Neural crest cell (in vitro differentiated cells): ENCODE results near the gene ZNF565. TPM values are rescaled to one million over a fixed set of nuclear protein-coding genes. Genes with fewer than 3 reads are reported as not detected.
A peak's percentile ranks its signal among the peaks of the same experiment; 100 is the strongest.

Source experiments
- DNase-seq: peaks from one replicate; pipeline ENCODE4 v3.0.0; 2021; ENCODE audit warnings: low read depth, mixed read lengths, low spot score
- H3K27ac Mint-ChIP-seq: one replicate; pipeline ENCODE4 v1.8.0; 2021; ENCODE audit warnings: mild to moderate bottlenecking, mixed read lengths; ENCODE audit not compliant: unreplicated experiment
- H3K27me3 Mint-ChIP-seq: 2 replicates; pipeline ENCODE4 v1.8.0; 2021; ENCODE audit warnings: low read depth, mild to moderate bottlenecking, mixed read lengths
- H3K36me3 Mint-ChIP-seq: 2 replicates; pipeline ENCODE4 v1.8.0; 2021; ENCODE audit warnings: low read depth, mild to moderate bottlenecking, mixed read lengths
- H3K4me1 Mint-ChIP-seq: 2 replicates; pipeline ENCODE4 v1.8.0; 2021; ENCODE audit warnings: mixed read lengths
- H3K4me3 Mint-ChIP-seq: one replicate; pipeline ENCODE4 v1.8.0; 2021; ENCODE audit warnings: mild to moderate bottlenecking, mixed read lengths
- H3K9me3 Mint-ChIP-seq: 2 replicates; pipeline ENCODE4 v1.8.0; 2021; ENCODE audit warnings: mixed read lengths
- CTCF ChIP-seq: fragments of 200-600 bp; sonication (generic); conservative IDR thresholded peaks from 2 replicates; pipeline ENCODE4 v1.5.0; 2021; ENCODE audit warnings: antibody characterized with exemption, mild to moderate bottlenecking
- total RNA-seq: library from RNA; stranded (reverse); gene quantifications from 2 replicates; pipeline ENCODE4 v1.2.1, GENCODE V29; 2021

ZNF565 gene
- total RNA-seq, 1 donor from 2014 or later: 5.6 TPM

GRCh38 chr19:36144624-36145023 is 69.8 kb downstream of the ZNF565 start:
- Mint-ChIP-seq H3K9me3 (peaks cover 4% of the 10 kb centered on the region), H3K36me3 (peaks cover 24% of the 10 kb centered on the region), H3K27ac (no peak overlapping the region), H3K27me3 (no peaks in the 10 kb centered on the region), H3K4me3 (no peak overlapping the region), H3K4me1 (peaks cover 9% of the 10 kb centered on the region)
- TF ChIP-seq CTCF: no peak
- no peak for DNase-seq

DNA sequence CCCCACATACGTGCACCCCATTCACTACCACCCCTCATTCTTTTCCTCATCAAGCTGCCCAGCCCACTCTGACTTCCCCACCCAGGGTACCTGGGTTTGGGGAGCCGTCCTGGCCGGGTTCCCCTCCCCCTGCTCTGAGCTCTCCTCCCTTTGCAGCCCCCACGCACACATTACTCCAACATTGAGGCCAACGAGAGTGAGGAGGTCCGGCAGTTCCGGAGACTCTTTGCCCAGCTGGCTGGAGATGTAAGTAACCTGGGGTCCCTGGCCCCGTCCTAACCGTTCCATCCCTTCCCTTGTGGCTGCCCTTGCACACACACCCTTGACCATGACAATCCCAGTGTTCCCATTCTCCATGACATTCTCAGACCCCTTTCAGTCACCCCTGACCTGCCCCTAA is 72.0 kb downstream of the ZNF565 start:
- Mint-ChIP-seq H3K4me1 (peaks cover 9% of the 10 kb centered on the region), H3K27ac (no peak overlapping the region), H3K36me3 (peaks cover 24% of the 10 kb centered on the region), H3K4me3 (peak overlapping the region; percentile 77), H3K9me3 (peaks cover 4% of the 10 kb centered on the region), H3K27me3 (no peaks in the 10 kb centered on the region)
- TF ChIP-seq CTCF: no peak
- no peak for DNase-seq

DNA sequence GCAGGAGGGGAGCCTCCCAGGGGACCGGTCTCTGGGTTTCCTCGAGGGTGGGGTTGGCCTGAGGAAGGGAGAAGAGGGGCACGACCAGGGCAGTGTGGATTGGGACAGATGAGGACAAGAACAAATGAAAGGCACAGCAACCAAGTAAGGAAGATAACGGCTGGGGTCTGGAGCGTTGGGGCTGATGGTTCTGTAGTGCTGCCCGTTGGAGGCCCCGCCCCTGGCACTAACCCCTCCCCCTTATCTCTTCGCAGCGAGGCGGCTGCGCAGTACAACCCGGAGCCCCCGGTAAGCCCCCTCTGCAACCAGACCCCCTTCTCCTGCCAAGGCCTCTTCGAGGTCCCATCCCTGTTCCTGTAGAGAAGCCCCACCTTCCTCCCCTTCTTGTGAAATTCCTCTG is 72.4 kb downstream of the ZNF565 start:
- Mint-ChIP-seq H3K4me3 (peak overlapping the region; percentile 98), H3K27me3 (no peaks in the 10 kb centered on the region), H3K27ac (no peak overlapping the region), H3K4me1 (peaks cover 9% of the 10 kb centered on the region), H3K36me3 (peaks cover 21% of the 10 kb centered on the region), H3K9me3 (peaks cover 4% of the 10 kb centered on the region)
- TF ChIP-seq CTCF: no peak
- DNase-seq: no peak

DNA sequence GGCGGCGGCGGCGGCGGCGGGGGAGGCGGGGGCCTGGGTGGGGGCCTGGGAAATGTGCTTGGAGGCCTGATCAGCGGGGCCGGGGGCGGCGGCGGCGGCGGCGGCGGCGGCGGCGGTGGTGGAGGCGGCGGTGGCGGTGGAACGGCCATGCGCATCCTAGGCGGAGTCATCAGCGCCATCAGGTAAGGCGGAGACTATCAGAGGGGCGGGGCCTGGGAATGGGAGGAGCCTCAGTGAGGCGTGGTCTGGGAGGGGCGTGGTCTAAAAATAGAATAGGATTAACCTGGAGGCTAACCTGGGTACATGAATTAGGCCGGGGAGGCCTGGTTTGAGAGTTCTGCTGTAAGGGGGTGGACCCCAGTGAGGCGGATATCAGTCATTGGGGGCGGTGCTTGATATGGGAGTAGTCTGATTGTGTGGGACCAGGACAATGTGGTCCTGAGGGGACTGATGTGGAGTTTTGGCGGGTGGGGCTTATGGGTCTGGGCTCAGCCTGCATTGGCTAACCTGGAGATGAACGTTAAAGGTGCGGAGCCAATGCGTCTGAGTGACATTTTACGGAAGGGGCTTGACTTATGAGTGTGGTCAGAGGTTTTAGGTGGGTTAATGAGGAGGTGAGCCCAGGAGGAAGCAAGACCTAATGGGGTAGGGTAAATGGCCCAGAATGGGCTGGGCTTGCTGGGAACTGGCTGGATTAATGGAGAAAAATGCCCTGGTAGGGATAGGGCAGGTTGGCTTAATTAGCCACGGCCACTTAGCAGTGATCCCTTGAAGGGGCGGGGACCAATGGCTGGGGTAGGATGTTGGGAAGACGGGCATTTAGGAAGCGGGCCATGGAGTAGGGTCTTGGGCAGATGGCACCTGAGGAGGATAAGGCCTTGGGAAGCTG is 73.2 kb downstream of the ZNF565 start:
- peak overlapping the region; percentile 96 for H3K27ac Mint-ChIP-seq
- peaks cover 4% of the 10 kb centered on the region for H3K9me3 Mint-ChIP-seq
- peaks cover 16% of the 10 kb centered on the region for H3K36me3 Mint-ChIP-seq
- peaks cover 12% of the 10 kb centered on the region for H3K4me1 Mint-ChIP-seq
- H3K27me3 Mint-ChIP-seq: no peaks in the 10 kb centered on the region
- H3K4me3 Mint-ChIP-seq: peak overlapping the region; percentile 98
- TF ChIP-seq CTCF: no peak
- DNase-seq: peak; percentile 81

DNA sequence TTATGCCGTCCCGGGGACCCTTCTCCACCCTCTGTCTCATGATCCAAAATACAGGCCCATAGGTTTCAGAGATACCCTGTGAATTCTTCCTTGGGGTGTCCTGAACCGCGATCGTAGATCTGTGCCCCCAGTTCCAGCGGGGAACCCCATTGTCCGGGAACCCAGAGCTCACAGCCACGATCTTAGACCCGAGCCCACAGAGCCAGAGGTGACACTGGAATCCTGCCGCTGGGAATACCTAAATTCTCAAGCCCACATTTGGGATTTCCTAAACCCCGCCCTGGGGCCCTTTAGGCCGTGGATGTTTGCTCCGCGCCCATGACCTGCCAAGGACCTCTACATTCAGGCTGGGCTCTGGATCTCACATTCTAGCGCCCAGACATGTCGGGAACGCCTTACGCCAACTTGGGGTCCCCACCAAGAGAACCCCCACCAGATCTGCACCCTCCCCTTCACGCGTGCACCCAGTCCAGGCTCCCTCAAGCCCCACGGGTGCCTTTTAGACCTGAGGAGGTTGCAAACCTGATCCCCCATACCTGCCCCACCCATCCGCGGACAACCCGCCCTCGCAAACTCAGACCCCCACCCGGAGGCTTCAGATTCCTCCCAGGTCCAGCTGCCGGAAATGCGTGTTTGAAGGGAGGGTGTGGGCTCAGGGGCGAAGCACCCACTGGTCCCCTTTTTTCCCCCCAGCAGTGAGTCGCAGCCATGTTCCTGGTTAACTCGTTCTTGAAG is 74.0 kb downstream of the ZNF565 start:
- Mint-ChIP-seq H3K4me1 (peaks cover 12% of the 10 kb centered on the region), H3K27me3 (peaks cover 6% of the 10 kb centered on the region), H3K9me3 (peaks cover 4% of the 10 kb centered on the region), H3K4me3 (peak overlapping the region; percentile 98), H3K27ac (peak overlapping the region; percentile 93), H3K36me3 (peaks cover 13% of the 10 kb centered on the region)
- DNase-seq: peak; percentile 33
- TF ChIP-seq CTCF: no peak
